HepG2 (cell line): ENCODE results near the gene ASB9. TPM values are rescaled to one million over a fixed set of nuclear protein-coding genes. Genes with fewer than 3 reads are reported as not detected.

Source experiments
- ATAC-seq: fragments of 200-7000 bp; cut with Tn5 transposase; 3 replicates; pipeline ENCODE4 v1.9.1; 2020; ENCODE audit warnings: mild to moderate bottlenecking, moderate library complexity
- BruUV-seq: library from RNA; stranded (reverse); fragments of 400-500 nt; replicated peaks from 2 replicates; lab custom pipeline; 2021; lab: Mats Ljungman, UMichigan
- CTCF ChIA-PET: fragments of 300-600 bp; formaldehyde crosslinking; extraction: SDS; loops from one replicate; lab custom pipeline; 2021; ENCODE audit warnings: low total read pairs, inconsistent platforms, low intra/inter-chr PET ratio; lab: Yijun Ruan, JAX
- POLR2A ChIA-PET: fragments of 350-600 bp; sonication (Branson Sonifier 250); formaldehyde crosslinking; loops from one replicate; lab custom pipeline; 2020; ENCODE audit warnings: antibody characterized with exemption, inconsistent platforms; lab: Yijun Ruan, JAX
- DNase-seq: peaks from one replicate; pipeline ENCODE4 v3.0.0-alpha.2; 2015; ENCODE audit warnings: low spot score
- FAIRE-seq: peaks from 3 replicates; lab custom pipeline; 2011; peaks lifted over from hg19 to GRCh38; lab: Jason Lieb, UNC
- H2AFZ ChIP-seq: one replicate; pipeline ENCODE4 v1.6.1; 2011; ENCODE audit warnings: low read length, inconsistent platforms
- H3K27ac ChIP-seq: fragments of 300-600 bp; 3 replicates; pipeline ENCODE4 v1.8.0; 2011; ENCODE audit warnings: mixed run types, mild to moderate bottlenecking, mixed read lengths, low read length, inconsistent platforms; ENCODE audit not compliant: insufficient read depth; ENCODE audit errors: extremely low read length
- H3K27me3 ChIP-seq, 2 experiments: fragments of 200-600 bp in 1 of 2; 2 replicates in 1 of 2; 3 replicates in 1 of 2; pipeline versions ENCODE4 v1.6.0 to v1.8.0; 2011; ENCODE audit warnings: low read length in 2 of 2, mild to moderate bottlenecking in 2 of 2, moderate library complexity in 2 of 2, inconsistent platforms in 1 of 2; ENCODE audit not compliant: insufficient read depth in 2 of 2, control insufficient read depth in 1 of 2
- H3K36me3 ChIP-seq, 2 experiments: fragments of 200-600 bp in 1 of 2; replicated peaks in 1 of 2; 2 replicates in 1 of 2; 3 replicates in 1 of 2; pipeline versions ENCODE4 v1.5.1 to v1.8.0; 2011; ENCODE audit warnings: low read length in 2 of 2, inconsistent platforms in 1 of 2; ENCODE audit not compliant: insufficient read depth in 2 of 2, control insufficient read depth in 1 of 2
- H3K4me1 ChIP-seq: 2 replicates; pipeline ENCODE4 v1.5.1; 2012; ENCODE audit warnings: low read length, inconsistent platforms; ENCODE audit not compliant: insufficient read depth
- H3K4me2 ChIP-seq: 2 replicates; pipeline ENCODE4 v1.6.0; 2011; ENCODE audit warnings: low read depth, low read length, inconsistent platforms
- H3K4me3 ChIP-seq, 3 experiments: fragments of 200-600 bp in 1 of 3; sonication (generic), shearing (Covaris generic) in 1 of 3; replicated peaks in 1 of 3; 2 replicates each; pipeline ENCODE4 v1.5.1; 2011 to 2016; ENCODE audit warnings: low read length in 3 of 3, inconsistent platforms in 2 of 3, low read depth in 2 of 3, mild to moderate bottlenecking in 2 of 3, control low read depth in 1 of 3, mixed read lengths in 1 of 3; ENCODE audit not compliant: insufficient read depth in 1 of 3
- H3K79me2 ChIP-seq: one replicate; pipeline ENCODE4 v1.6.1; 2011; ENCODE audit warnings: low read length, inconsistent platforms; ENCODE audit not compliant: insufficient read depth
- H3K9ac ChIP-seq: 2 replicates; pipeline ENCODE4 v1.6.0; 2011; ENCODE audit warnings: mild to moderate bottlenecking, low read depth, low read length, inconsistent platforms; ENCODE audit not compliant: insufficient read depth
- H3K9me3 ChIP-seq: 2 replicates; pipeline ENCODE4 v1.5.1; 2012; ENCODE audit warnings: mild to moderate bottlenecking, low read length
- H4K20me1 ChIP-seq: 2 replicates; pipeline ENCODE4 v1.6.0; 2011; ENCODE audit warnings: inconsistent platforms, mild to moderate bottlenecking, low read length, moderate library complexity; ENCODE audit not compliant: insufficient read depth
- CHD4 ChIP-seq: fragments of 200-600 bp; sonication (generic); IDR thresholded peaks from 2 replicates; pipeline ENCODE4 v1.7.0; 2017; ENCODE audit warnings: mild to moderate bottlenecking, low read length, borderline replicate concordance
- CREBL2 ChIP-seq: sonication (generic); formaldehyde crosslinking; IDR thresholded peaks from 2 replicates; pipeline ENCODE4 v1.8.1; 2023; ENCODE audit warnings: missing genetic modification reagents, mild to moderate bottlenecking, borderline replicate concordance
- DR1 ChIP-seq: sonication (generic); formaldehyde crosslinking; IDR thresholded peaks from 2 replicates; pipeline ENCODE4 v1.8.0; 2021; ENCODE audit warnings: mild to moderate bottlenecking, missing genetic modification reagents, inconsistent platforms
- FOXP1 ChIP-seq, 2 experiments: fragments of 450-650 bp in 1 of 2; IDR thresholded peaks; 2 replicates each; pipeline ENCODE4 v1.6.1; 2017 to 2018; ENCODE audit warnings: antibody characterized with exemption in 1 of 2
- JUN ChIP-seq: sonication (generic); formaldehyde crosslinking; IDR thresholded peaks from 2 replicates; pipeline ENCODE4 v1.4.0; 2020; ENCODE audit warnings: mild to moderate bottlenecking, missing genetic modification reagents
- JUNB ChIP-seq: sonication (generic); formaldehyde crosslinking; IDR thresholded peaks from 2 replicates; pipeline ENCODE4 v1.8.0; 2022; ENCODE audit warnings: missing genetic modification reagents, mild to moderate bottlenecking, borderline replicate concordance
- POLR2A ChIP-seq, 2 experiments: IDR thresholded peaks; 2 replicates each; pipeline ENCODE4 v1.6.1; 2011; ENCODE audit warnings: low read depth in 2 of 2, low read length in 2 of 2, mild to moderate bottlenecking in 1 of 2, moderate library complexity in 1 of 2; ENCODE audit not compliant: insufficient read depth in 1 of 2
- SALL2 ChIP-seq: sonication (generic); formaldehyde crosslinking; IDR thresholded peaks from 2 replicates; pipeline ENCODE4 v1.8.1; 2023; ENCODE audit warnings: mild to moderate bottlenecking, missing genetic modification reagents, inconsistent platforms
- SRSF9 ChIP-seq: fragments of 200-400 bp; formaldehyde crosslinking; IDR thresholded peaks from 2 replicates; pipeline ENCODE4 v1.6.1; 2018; ENCODE audit warnings: borderline replicate concordance, mild to moderate bottlenecking, low read depth, low read length; ENCODE audit not compliant: insufficient read depth, poor library complexity, severe bottlenecking
- TAF15 ChIP-seq: fragments of 200-400 bp; formaldehyde crosslinking; IDR thresholded peaks from one replicate; pipeline ENCODE4 v1.6.1; 2018; ENCODE audit warnings: mild to moderate bottlenecking, low read depth, low read length; ENCODE audit not compliant: poor library complexity, severe bottlenecking
- ZFP1 ChIP-seq: IDR thresholded peaks from 2 replicates; pipeline ENCODE4 v1.6.1; 2016
- ZKSCAN1 ChIP-seq: fragments of 150-350 bp; IDR thresholded peaks from 2 replicates; pipeline ENCODE4 v1.6.1; 2014; ENCODE audit warnings: low read length
- ZNF282 ChIP-seq: fragments of 450-650 bp; IDR thresholded peaks from 2 replicates; pipeline ENCODE4 v1.6.1; 2018; ENCODE audit not compliant: partially characterized antibody
- ZNF576 ChIP-seq: sonication (generic); formaldehyde crosslinking; IDR thresholded peaks from 2 replicates; pipeline ENCODE4 v1.4.0; 2020; ENCODE audit warnings: mild to moderate bottlenecking, missing genetic modification reagents
- ZNF7 ChIP-seq: IDR thresholded peaks from 2 replicates; pipeline ENCODE4 v1.6.1; 2016; ENCODE audit warnings: missing biosample characterization, missing genetic modification reagents
- ZNF737 ChIP-seq: sonication (generic); formaldehyde crosslinking; IDR thresholded peaks from 2 replicates; pipeline ENCODE4 v1.5.0; 2020; ENCODE audit warnings: missing genetic modification reagents, mild to moderate bottlenecking, borderline replicate concordance
- ZNF761 ChIP-seq: sonication (generic); formaldehyde crosslinking; conservative IDR thresholded peaks from 2 replicates; pipeline ENCODE4 v1.4.0; 2020; ENCODE audit warnings: mild to moderate bottlenecking, missing genetic modification reagents
- WGBS: methylation state at CpG from one replicate; pipeline ENCODE4 v1.1.6; 2017; ENCODE audit warnings: low lambda C conversion rate; 5-methylcytosine and 5-hydroxymethylcytosine counted together
- in situ Hi-C: cut with HindIII; loops from 2 replicates; pipeline ENCODE4 v1.10.0; 2017; ENCODE audit warnings: low pct_unique_long_range_greater_than_20kb; ENCODE audit not compliant: extremely low pct_ligation_motif_present
- intact Hi-C: fragments of 100-400 bp; cut with micrococcal nuclease; formaldehyde crosslinking; loops from one replicate; pipeline ENCODE4 v1.10.0; 2022; ENCODE audit not compliant: unreplicated experiment
- polyA plus RNA-seq, 8 experiments: library from polyadenylated mRNA; depleted of rRNA in 3 of 8; stranded (reverse) in 7 of 8; unstranded in 1 of 8; fragments of >200 nt; fragmentation: Illumina TruSeq in 4 of 8; extraction: Trizol in 4 of 8; gene quantifications; 2 replicates each; pipeline versions ENCODE4 v1.2.1 to v1.2.3, GENCODE V29; 2011 to 2016; ENCODE audit warnings: low read depth in 4 of 8, missing spikeins in 1 of 8, mixed read lengths in 1 of 8; ENCODE audit not compliant: insufficient read depth in 1 of 8
- total RNA-seq, 5 experiments: library from RNA; depleted of rRNA; stranded (reverse); fragments of >200 nt; fragmentation: Illumina TruSeq; extraction: Trizol; gene quantifications; 2 replicates each; pipeline ENCODE4 v1.2.3, GENCODE V29; 2016; ENCODE audit warnings: low read depth in 1 of 5

The ASB9 gene
- total and polyA plus RNA-seq, 2 of the 13 experiments (the other 11 are each of a cell fraction or from before 2014, with no cell fraction given) = 4.2 to 13.8 TPM

- Histone ChIP-seq H3K4me3 (no peak overlapping the region), H3K4me1 (no peaks in the 10 kb centered on the region), H3K36me3 (no peaks in the 10 kb centered on the region), H3K79me2 (no peaks in the 10 kb centered on the region), H4K20me1 (no peaks in the 10 kb centered on the region), H3K9ac (no peak overlapping the region), H3K9me3 (no peaks in the 10 kb centered on the region), H3K4me2 (no peak overlapping the region), H3K27ac (no peak overlapping the region), H2AFZ (no peak overlapping the region), H3K27me3 (no peaks in the 10 kb centered on the region)
- in situ Hi-C loops (no loop called here), intact Hi-C loops (no loop called here)
- FAIRE-seq = no peak
- no peak for TF ChIP-seq ZFP1 (CRISPR knock-in tag)
- TF ChIP-seq ZNF761 (CRISPR knock-in tag) = no peak
- TF ChIP-seq TAF15 = no peak
- TF ChIP-seq JUN = no peak
- no peak for TF ChIP-seq ZNF282
- no peak for TF ChIP-seq CHD4
- no peak for TF ChIP-seq SRSF9
- no peak for TF ChIP-seq CREBL2 (CRISPR knock-in tag)
- TF ChIP-seq DR1 (CRISPR knock-in tag) = no peak
- no peak for TF ChIP-seq ZKSCAN1
- no peak for TF ChIP-seq FOXP1 (IDR thresholded peaks at IDR 0.05)
- no peak for TF ChIP-seq FOXP1 (CRISPR knock-in tag; IDR thresholded peaks at IDR 0.05)
- TF ChIP-seq ZNF737 (CRISPR knock-in tag) = no peak
- no peak for TF ChIP-seq ZNF7 (CRISPR knock-in tag)
- TF ChIP-seq POLR2A (IDR thresholded peaks at IDR 0.05; ENCODE audit: insufficient read depth in 1 of 2, low read depth in 2 of 2, low read length in 2 of 2) = no peak
- TF ChIP-seq ZNF576 (CRISPR knock-in tag) = no peak
- TF ChIP-seq SALL2 = no peak
- TF ChIP-seq JUNB (CRISPR knock-in tag) = no peak
- no peak for ATAC-seq
- BruUV-seq = no TSS peak
- no peak for DNase-seq
- 0% methylated on average over 1 of the region's 1 CpG for WGBS
- ChIA-PET POLR2A (no interaction called here), CTCF (no interaction called here)
Observed at GRCh38 chrX:15217161-15217560, 52.7 kb downstream of the ASB9 start.
